Inferior parietal cortex (tissue), 1 donor: ENCODE data around the gene IFNA7.
"Not testable (repeated sequence)": the region's sequence is repeated elsewhere in the genome, so short reads cannot be mapped to it uniquely, and the experiment has no call there.

ENCODE experiments used
- DNase-seq: peaks from one replicate; pipeline ENCODE4 v3.0.0-alpha.2; 2016; ENCODE audit errors: extremely low spot score

The IFNA7 gene

DNA sequence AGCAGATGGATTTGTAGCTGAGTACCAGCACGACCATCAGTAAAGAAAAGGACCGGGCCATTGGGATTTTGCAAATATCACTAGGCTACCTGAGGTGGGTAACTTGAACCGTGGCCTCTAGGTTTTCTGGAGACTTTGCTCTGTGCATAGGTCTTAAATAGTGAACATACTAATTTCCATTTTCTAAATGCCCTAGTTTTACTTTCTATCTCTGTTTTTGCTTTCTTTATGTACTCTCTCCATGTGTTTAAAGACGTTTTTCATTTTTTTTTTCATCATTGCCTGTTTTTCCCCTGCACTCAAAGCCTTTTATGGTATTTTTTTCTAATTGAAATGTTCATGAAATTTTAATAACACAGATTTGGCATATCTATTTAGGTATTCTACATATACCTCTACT, at the start of gene IFNA7:
Gene IFNA7 (minus strand): TSS at position 101 of the 400 bp plus-strand sequence. CDS start 40 bp downstream, at position 61.
- DNase-seq = not testable (repeated sequence)

DNA sequence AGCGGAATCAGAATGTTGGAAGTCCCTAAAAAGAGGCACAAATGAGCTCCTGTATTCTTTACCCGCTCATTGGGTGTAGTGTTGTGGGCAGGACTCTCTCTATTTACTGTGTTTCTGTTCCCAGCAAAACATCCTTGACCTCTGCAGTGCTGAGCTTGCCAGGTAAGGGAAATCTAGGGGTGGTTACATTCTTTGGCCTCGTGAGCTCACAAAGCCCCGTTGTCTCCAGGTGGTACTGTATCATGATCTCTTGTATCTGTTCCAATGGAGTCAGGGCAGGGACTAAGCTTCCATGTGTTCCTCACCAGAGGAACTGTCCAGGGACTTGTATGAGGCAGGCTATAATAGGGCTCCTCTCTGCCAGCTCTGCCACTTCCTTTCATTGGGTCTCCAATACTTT, 49.6 kb upstream of the IFNA7 start:
- DNase-seq = no peak

DNA sequence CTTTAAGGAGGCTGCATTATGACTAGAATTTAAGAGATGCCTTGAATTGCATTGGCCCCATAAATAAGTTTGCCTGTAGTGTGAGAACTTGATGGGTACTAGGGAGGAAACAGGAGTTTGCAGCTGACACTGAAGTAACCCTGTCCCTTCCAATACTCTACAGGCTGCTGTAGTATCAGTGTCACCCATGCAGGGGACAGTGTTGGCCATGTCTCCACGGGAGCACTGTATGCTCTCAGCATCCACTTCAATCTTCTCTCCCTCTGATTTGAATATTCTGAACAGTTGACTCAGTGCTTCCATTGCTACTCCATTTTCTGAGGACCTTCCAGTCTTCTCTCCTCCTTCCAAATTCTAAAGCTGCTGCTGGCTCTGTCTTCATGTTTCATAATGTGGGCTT, 49.2 kb upstream of the IFNA7 start:
- DNase-seq = no peak

DNA sequence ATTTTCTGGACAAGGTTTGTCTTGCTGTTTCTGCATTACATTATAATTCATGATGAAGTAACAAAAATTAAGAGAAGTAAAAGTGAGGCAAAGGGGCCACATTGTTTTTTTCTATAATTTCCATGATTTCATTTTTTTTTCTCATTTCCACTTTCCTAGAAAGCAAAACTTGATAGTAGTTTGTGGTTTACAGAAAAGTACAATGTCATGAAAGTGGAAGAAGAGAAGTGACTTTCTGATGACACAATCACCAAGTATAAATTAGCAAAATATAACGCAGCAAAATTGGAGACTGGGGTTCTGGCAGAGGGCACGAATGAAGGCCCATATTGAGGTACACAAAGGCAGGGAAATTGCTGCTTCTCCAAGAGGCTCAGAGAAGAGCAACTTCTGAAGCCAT, 42.8 kb upstream of the IFNA7 start:
- no peak for DNase-seq

DNA sequence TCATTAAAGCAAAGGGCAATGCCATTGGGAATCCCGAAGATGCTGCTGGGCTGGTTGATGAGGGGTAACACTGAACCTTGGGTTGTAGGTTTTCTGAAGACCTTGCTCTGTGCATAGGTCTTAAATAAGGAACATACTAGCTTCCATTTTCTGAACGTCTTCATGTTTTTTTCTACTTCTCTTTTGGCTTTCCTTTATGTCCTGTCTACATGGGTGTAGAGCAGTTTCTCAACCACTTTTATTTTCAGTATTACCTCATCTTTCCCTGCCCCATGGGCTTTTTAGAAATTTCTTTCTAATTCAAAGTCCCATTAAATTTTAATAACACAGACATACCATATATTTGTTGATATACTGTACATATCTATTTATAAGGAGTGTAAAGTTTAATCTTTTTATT, 37.9 kb upstream of the IFNA7 start, which contains the start of gene IFNA14:
Gene IFNA14 (minus strand): TSS at position 95 of the 400 bp plus-strand sequence. CDS start 70 bp downstream, at position 25.
- DNase-seq = no peak

DNA sequence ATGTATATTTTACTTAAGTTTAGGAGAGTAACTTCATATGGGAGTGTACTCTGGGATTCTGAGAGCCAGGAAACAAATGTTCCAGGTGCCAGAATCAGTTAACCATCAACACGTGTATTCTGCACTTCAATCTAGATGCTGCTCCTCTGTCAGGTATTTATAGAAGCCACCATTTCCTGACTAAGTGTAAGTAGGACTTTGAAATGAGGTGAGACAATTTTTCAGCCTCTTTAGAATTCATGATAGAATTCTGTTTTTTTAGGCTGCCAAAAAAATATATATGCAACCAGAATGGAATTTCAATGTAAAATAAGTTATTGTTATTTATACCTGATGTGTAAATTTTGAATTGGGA, 34.3 kb upstream of the IFNA7 start:
- DNase-seq = not testable (repeated sequence)

DNA sequence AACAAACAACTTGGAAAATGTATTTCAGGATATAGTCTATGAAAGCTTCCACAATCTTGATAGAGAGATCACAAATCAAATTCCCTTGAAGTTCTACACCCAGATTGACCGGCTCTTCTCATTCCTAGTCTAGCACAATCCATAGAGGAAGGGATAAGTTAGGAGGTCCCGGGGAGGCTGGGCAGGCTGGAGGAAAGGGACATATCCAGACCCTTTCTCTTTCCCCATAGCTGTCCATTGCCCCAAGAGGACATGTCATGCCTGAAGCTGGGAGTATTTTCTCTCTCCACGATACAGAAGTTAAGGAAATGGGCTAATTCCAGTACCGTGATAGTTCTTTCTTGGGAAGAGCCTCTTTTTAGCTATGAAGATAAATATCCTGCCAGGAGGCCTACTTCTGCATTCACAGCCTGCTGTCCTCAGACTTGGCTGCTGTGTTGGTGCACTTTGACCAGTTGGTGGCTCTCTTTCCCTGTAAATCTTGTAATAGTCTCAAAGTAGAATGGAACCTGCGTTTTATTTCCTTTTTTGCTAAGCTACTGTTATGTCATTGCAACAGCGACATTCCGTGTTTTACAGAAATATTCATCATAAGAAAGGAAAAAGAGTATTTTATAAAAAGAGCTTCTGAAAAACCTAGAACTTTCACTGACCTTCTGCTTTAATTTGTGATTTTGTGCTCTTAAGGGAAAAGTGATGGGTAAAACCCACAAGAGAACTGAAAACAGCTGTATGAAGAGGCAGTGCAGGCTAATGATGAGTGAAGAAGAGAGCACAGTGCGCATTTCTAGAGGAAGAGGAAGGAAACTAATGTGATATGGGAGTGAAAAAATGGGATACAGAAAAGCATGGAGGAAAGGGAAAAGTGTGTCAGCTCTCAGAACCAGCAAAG, 33.7 kb upstream of the IFNA7 start:
- DNase-seq = peak; percentile 51

DNA sequence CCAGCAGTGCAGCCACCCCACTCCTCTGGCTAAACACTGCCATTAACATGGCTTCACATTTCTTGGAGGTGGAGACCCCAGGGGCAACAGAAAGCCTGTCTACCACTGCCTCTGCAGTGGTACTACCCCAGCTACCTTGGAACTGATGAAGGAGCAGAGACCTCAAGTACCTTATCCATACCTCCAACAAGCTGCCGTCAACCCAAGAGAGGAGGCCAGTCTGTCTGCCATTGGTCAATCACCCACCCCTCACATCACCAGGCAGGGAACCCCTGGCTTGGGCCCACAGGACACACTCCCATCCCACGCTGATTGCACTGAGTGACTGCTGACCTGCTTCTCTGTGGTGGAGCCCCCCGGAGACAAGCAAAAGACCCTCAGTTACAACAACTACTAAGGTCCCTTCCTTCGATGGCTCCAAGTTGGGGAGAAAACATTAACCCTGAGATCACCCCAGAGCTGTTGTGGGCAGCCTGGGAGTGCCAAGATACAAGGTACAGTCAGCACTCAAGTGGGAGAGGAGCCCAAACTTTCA, 32.2 kb upstream of the IFNA7 start:
- DNase-seq = no peak

DNA sequence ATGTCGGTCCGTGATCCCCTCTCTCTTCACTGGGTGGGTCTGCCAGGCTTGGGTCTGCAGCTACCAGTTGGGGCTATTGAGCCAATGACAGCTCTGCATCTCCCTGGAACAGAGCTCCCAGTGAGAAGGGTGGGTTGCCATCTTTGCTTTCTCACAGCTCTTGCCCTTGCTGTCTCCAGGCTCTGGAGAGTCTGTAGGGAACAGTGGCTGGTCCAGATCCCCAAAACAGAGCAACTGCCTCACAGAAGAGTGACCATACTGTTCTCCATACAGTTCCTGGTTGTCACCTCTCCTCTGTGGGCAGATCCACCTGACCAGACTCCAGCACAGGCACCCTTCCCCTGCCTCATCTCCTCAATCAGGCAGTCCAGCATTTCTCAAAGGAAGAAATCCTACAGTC, 31.3 kb upstream of the IFNA7 start:
- no peak for DNase-seq

DNA sequence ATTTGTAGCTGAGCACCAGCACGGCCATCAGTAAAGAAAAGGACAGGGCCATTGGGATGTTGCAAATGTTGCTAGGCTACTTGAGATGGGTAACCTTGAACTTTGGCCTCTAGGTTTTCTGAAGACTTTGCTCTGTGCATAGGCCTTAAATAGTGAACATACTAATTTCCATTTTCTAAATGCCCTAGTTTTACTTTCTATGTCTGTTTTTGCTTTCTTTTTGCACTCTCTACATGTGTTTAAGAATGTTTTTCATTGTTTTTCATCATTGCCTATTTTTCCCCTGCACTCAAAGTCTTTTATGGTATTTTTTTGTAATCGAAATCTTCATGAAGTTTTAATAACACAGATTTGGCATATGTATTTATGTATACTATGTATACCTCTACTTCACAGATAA, 26.1 kb upstream of the IFNA7 start, which contains the start of gene IFNA17:
Gene IFNA17 (minus strand): TSS at position 101 of the 400 bp plus-strand sequence. CDS start 49 bp downstream, at position 52.
- DNase-seq = no peak

DNA sequence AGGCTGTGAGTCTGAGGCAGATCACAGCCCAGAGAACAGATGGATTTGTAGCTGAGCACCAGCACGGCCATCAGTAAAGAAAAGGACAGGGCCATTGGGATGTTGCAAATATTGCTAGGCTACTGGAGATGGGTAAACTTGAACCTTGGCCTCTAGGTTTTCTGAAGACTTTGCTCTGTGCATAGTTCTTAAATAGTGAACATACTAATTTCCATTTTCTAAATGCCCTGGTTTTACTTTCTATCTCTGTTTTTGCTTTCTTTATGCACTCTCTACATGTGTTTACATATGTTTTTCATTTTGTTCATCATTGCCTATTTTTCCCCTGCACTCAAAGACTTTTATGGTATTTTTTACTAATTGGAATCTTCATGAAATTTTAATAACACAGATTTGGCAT, 15.2 kb upstream of the IFNA7 start, which contains the start of gene IFNA16:
Gene IFNA16 (minus strand): TSS at position 101 of the 400 bp plus-strand sequence. CDS start 6 bp downstream, at position 95.
- not testable (repeated sequence) for DNase-seq

DNA sequence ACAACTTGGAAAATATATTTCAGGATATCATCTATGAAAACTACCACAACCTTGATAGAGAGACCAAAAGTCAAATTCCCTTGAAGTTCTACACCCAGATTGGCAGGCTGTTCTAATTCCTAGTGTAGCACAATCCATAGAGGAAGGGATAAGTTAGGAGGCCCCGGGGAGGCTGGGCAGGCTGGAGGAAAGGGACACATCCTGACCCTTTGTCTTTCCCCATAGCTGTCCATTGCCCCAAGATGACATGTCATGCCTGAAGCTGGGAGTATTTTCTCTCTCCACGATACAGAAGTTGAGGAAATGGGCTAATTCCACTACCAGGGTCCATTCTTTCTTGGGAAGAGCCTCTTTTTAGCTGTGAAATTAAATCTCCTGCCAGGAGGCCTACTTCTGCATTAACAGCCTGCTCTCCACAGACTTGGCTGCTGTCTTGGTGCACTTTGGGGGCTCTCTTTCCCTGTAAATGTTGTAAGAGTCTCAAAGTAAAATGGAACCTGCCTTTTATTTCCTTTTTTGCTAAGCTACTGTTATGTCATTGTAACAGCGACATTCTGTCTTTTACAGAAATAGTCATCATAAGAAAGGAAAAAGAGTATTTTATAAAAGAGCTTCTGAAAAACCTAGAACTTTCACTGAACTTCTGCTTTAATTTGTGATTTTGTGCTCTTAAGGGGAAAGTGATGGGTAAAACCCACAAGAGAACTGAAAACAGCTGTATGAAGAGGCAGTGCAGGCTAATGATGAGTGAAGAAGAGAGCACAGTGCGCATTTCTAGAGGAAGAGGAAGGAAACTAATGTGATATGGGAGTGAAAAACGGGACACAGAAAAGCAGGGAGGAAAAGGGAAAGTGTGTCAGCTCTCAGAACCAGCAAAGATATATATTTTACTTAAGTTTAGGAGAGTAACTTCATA, 11.7 kb upstream of the IFNA7 start:
- DNase-seq = not testable (repeated sequence)

DNA sequence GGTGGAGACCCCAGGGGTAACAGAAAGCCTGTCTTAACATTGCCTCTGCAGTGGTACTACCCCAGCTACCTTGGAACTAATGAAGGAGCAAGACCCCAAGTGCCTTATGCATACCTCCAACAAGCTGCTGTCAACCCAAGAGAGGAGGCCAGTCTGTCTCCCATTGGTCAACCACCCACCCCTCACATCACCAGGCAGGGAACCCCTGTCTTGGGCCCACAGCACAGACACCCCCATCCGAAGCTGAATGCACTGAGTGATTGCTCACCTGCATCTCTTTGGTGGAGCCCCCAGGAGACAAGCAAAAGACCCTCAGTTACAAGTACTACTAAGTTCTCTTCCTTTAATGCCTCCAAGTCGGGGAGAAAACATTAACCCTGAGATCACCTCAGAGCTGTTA, 10.2 kb upstream of the IFNA7 start:
- DNase-seq = not testable (repeated sequence)

DNA sequence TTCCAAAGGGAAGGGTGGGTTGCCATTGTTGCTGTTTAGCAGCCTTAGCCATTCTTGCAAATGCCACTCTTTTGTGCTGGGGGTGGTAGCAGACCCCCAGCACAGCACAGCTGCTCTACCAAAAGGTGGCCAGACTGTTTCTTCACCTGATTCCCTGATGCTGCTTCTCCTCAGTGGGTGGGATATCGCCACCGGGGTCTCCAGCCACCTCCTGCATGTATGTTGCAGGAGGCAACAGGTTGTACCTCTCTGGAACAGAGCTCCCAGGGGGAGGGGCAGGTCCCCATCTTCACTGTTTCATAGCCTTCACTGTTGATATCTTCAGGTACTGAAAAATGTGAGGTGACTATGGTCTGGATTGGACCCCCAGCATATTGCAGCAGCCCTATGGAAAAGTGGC, 8.8 kb upstream of the IFNA7 start:
- DNase-seq = not testable (repeated sequence)

DNA sequence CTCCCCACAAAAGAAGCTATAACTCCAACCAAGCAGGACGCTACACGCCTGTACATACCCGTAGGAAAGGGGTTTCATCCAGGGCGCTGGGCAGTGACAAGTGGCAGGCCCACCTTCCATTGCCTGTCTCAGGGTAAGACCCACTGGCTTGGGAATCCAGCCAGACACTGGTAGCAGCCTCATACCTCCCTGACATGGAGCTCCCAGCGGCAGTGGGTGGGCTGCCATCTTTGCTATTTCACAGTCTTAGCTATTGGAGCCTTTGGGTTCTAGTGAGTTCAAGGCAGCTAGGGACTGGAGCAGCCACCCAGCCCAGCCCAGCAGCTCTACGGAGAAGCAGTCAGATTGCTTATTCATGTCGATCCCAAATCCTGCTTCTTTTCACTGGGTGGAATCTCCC, 8.3 kb upstream of the IFNA7 start:
- no peak for DNase-seq

DNA sequence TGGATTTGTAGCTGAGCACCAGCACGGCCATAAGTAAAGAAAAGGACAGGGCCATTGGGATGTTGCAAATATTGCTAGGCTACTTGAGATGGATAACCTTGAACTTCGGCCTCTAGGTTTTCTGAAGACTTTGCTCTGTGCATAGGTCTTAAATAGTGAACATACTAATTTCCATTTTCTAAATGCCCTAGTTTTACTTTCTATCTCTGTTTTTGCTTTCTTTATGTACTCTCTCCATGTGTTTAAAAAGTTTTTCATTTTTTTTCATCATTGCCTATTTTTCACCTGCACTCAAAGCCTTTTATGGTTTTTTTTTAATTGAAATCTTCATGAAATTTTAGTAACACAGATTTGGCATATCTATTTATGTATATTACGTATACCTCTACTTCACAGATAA, 5.0 kb upstream of the IFNA7 start, which contains the start of gene IFNA10:
Gene IFNA10 (minus strand): TSS at position 101 of the 400 bp plus-strand sequence. CDS start 46 bp downstream, at position 55.
- DNase-seq = not testable (repeated sequence)

DNA sequence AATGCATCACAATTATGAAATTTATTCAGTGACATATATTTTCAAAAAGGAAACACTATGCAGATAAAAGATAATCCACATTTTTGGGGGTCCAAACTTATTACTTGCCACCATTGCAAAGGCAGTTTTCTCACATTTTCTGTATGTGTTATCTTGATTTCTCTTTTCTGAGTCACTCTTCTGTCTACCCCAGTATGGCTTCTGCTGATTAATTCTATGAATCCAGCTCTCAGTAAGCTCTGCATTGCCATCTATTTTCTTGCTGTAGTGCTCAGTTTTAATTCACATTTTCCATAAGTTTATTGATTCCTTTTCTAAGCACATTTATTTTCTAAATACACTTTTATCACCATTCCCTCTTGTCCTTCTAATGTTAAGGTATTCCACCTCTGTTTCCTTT, 3.2 kb upstream of the IFNA7 start:
- DNase-seq = no peak

DNA sequence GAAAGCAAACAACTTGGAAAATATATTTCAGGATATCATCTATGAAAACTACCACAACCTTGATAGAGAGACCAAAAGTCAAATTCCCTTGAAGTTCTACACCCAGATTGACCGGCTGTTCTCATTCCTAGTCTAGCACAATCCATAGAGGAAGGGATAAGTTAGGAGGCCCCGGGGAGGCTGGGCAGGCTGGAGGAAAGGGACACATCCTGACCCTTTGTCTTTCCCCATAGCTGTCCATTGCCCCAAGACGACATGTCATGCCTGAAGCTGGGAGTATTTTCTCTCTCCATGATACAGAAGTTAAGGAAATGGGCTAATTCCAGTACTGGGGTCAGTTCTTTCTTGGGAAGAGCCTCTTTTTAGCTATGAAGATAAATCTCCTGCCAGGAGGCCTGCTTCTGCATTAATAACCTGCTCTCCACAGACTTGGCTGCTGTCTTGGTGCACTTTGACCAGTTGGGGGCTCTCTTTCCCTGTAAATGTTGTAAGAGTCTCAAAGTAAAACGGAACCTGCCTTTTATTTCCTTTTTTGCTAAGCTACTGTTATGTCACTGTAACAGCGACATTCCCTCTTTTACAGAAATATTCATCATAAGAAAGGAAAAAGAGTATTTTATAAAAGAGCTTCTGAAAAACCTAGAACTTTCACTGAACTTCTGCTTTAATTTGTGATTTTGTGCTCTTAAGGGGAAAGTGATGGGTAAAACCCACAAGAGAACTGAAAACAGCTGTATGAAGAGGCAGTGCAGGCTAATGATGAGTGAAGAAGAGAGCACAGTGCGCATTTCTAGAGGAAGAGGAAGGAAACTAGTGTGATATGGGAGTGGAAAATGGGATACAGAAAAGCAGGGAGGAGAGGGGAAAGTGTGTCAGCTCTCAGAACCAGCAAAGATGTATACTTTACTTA, 6.9 kb downstream of the IFNA7 start:
- peak; percentile 38 for DNase-seq

DNA sequence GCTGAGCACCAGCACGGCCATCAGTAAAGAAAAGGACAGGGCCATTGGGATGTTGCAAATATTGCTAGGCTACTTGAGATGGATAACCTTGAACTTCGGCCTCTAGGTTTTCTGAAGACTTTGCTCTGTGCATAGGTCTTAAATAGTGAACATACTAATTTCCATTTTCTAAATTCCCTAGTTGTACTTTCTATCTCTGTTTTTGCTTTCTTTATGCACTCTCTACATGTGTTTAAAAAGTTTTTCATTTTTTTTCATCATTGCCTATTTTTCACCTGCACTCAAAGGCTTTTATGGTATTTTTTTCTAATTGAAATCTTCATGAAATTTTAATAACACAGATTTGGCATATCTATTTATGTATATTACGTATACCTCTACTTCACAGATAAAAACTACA, 14.5 kb downstream of the IFNA7 start, which contains the start of gene IFNA4:
Gene IFNA4 (minus strand): TSS at position 101 of the 400 bp plus-strand sequence. CDS start 56 bp downstream, at position 45.
- DNase-seq = not testable (repeated sequence)
